ENCODE results near the gene ARHGEF7.

ARHGEF7 gene

DNA sequence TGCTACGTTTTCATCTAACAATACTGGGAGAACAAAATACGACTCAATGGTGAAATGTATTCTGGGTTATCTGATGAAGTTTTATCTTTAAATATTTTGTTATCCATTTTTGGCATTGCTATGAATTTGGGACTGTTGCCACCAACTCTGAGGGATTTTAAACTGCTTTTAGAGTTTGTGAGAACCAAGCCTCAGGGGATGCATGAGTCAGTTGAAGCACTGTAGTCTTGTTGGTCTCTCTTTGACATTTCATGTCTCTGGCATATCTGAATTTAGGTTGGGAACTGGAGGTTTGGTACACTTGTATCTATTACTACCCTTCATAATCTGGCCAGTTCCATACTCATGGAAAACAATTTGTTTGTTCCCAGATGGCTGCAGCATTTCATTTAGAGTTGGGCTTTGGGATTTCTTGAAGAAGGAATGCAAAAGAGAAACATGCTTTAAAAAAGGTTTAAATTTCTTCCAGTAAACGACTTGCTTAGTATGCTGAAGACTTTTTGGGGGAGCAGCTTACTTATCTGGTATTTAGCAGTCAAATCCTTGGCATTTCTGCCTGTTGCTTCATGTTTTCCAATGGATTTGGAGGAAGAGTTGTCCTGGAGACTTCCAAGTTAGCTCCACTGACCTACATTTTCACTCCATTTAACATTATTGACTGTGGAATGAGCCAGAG is 28.9 kb downstream of the ARHGEF7 start:
- TF ChIP-seq, protein P1, sequence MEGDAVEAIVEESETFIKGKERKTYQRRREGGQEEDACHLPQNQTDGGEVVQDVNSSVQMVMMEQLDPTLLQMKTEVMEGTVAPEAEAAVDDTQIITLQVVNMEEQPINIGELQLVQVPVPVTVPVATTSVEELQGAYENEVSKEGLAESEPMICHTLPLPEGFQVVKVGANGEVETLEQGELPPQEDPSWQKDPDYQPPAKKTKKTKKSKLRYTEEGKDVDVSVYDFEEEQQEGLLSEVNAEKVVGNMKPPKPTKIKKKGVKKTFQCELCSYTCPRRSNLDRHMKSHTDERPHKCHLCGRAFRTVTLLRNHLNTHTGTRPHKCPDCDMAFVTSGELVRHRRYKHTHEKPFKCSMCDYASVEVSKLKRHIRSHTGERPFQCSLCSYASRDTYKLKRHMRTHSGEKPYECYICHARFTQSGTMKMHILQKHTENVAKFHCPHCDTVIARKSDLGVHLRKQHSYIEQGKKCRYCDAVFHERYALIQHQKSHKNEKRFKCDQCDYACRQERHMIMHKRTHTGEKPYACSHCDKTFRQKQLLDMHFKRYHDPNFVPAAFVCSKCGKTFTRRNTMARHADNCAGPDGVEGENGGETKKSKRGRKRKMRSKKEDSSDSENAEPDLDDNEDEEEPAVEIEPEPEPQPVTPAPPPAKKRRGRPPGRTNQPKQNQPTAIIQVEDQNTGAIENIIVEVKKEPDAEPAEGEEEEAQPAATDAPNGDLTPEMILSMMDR (IDR thresholded peaks at IDR 0.05; ENCODE audit: low read depth, low read length, missing control alignments), result no peak
- H3K4me3 ChIP-seq (replicated peaks; ENCODE audit: low read depth, low read length), result no peak overlapping the region
- DNase-seq (ENCODE audit: extremely low read depth, low read depth), result no peak

DNA sequence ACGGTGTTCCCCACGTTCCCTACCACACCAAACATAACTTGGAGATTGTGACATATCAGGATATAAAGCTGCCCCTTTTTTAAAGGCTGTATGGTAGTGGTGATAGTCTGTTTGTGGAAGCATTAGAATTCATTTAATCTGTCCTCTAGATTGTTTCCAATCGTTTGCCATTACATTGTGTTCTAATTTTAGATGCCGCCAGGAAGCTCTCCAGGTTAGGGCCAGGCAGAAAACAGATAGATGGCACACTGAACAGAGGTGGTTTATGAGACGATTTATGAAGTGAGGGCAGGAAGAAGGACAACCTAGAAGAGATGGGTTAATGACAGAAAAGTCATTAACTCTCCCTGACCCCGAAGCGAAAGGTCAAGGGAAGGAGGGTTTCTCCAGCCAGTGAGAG is 30.0 kb downstream of the ARHGEF7 start:
- H3K4me3 ChIP-seq (replicated peaks; ENCODE audit: low read depth, low read length), result no peak overlapping the region
- TF ChIP-seq, protein P1 (IDR thresholded peaks at IDR 0.05; ENCODE audit: low read depth, low read length, missing control alignments), result no peak
- no peak for DNase-seq (ENCODE audit: extremely low read depth, low read depth)

DNA sequence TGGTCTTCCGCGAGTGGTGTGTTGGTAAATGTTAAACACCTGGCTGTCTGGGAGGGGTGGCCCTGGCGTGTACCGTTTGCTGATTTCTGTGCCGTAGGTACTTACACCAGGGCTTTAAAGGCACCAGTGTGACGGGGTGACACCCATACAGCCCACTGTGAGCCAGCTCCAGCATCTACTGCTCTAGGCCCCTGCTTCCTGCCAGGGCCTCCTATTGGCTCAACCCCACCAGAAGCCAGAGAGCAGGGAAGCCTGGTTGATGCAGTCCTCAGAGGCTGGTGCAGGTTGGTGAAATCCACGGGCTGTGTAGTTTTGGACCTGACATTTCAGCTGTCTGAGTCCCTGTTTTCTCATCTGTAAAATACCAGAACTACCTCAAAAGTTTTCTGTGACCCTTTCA is 30.4 kb downstream of the ARHGEF7 start:
- DNase-seq (ENCODE audit: extremely low read depth, low read depth), result no peak
- TF ChIP-seq, protein P1 (IDR thresholded peaks at IDR 0.05; ENCODE audit: low read depth, low read length, missing control alignments), result no peak

DNA sequence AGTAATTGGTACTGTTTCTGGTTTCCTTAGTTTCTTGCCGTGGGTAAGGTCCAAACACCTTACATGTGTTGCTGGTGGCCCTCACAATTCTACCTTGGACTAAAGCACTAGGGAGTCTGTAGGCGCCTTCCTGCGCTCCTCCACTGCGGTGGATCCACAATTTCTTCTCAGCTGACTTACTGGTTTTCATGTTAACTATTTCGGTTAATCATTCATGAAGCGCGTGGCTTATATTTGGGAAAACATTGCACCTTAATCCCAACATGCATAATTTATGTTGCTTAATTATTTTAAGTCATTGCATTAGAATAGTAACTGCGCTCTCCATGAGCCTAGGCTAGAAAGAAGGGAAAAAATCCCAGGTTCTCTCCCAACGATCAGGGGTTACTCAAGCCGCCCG is 37.7 kb downstream of the ARHGEF7 start:
- peak overlapping the region; percentile 68 for H3K4me3 ChIP-seq (replicated peaks; ENCODE audit: low read depth, low read length)
- TF ChIP-seq, protein P1 (IDR thresholded peaks at IDR 0.05; ENCODE audit: low read depth, low read length, missing control alignments), result no peak
- DNase-seq (ENCODE audit: extremely low read depth, low read depth), result no peak

More for the DNA sequence above, 30.4 kb downstream of the ARHGEF7 start:
- H3K4me3 ChIP-seq (replicated peaks; ENCODE audit: low read depth, low read length), result no peak overlapping the region

DNA sequence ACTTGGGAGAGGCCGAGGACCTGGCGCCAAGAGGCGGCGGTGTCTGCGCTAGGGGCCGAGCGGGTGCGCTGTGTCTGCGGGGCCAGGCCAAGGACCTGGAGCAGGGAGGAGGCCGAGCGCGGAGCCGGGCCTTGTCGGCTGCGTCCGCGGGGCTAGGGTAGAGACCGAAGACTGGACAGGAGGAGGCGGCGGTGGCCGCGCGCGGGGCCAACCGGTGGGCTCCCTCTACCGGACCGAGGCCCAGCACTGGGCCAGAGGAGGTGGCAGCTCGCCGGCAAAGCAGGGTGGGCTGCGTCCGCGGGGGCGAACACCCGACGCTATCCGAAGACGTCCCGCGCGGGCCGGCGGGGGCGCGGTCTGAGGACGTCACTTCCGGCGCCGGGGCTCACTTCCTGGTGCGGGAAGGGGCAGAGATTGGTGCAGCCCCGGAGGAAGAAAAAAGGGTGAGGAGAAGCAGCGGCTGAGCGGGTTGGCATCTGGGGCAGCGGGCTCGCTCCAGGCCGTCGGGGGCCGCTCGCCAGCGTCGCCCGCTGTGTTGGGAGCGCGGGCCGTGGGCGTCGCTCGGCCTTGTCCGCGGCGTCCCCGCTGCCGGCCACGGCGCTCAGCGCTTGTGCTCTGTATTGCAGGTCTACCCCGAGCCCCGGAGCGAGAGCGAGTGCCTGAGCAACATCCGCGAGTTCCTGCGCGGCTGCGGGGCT is 38.3 kb downstream of the ARHGEF7 start:
- TF ChIP-seq, protein P1 (IDR thresholded peaks at IDR 0.05; ENCODE audit: low read depth, low read length, missing control alignments), result no peak
- peak; percentile 45 for DNase-seq (ENCODE audit: extremely low read depth, low read depth)
- H3K4me3 ChIP-seq (replicated peaks; ENCODE audit: low read depth, low read length), result peak overlapping the region; percentile 68

DNA sequence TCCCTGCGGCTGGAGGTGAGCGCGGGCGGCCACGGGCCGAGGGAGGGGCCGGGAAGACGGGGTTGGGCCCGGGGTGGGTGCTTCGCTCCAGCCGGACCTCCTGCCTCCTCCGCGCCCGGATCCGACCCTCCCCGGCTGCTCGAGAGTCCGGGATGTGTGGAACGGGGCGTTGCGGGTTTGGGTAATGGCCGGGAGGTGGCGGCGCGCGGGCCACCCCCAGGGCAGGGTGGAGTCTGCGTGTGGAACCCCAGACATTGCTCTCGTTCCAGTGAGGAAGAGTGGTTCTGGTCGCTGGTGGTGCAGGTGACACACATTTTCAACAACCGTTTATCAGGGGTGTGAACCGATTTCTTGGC is 38.8 kb downstream of the ARHGEF7 start:
- no peak for DNase-seq (ENCODE audit: extremely low read depth, low read depth)
- peak overlapping the region; percentile 68 for H3K4me3 ChIP-seq (replicated peaks; ENCODE audit: low read depth, low read length)

More for the DNA sequence above, 38.8 kb downstream of the ARHGEF7 start:
- TF ChIP-seq, protein P1 (IDR thresholded peaks at IDR 0.05; ENCODE audit: low read depth, low read length, missing control alignments), result peak; percentile 9

Measured in HFF-Myc (cell line).